ENCODE measurements around the gene WDR81.
A peak's percentile ranks its signal among the peaks of the same experiment; 100 is the strongest.

- TF ChIP-seq CTCF (IDR thresholded peaks at IDR 0.05) (no peak), EP300 (IDR thresholded peaks at IDR 0.05) (no peak), POLR2A (IDR thresholded peaks at IDR 0.05) (no peak), POLR2AphosphoS5 (IDR thresholded peaks at IDR 0.05) (peak; percentile 54 to 81 (median 57))
Measured at GRCh38 chr17:1724351-1724868, at the start of gene WDR81.

Data from stomach (tissue), 4 donors.